ENCODE data around the gene TMPRSS2.

Gene TMPRSS2

GRCh38 chr21:41507521-41508414 lies at the start of gene TMPRSS2:
TMPRSS2 (minus strand) TSS chr21:41508158; CDS start chr21:41498133, 10,025 bp downstream.
- DNase-seq (ENCODE audit: extremely low read depth in 1 of 2, low read depth in 1 of 2) = no peak

GRCh38 chr21:41555057-41555456 lies 47.1 kb upstream of the TMPRSS2 start:
- no peak for DNase-seq (ENCODE audit: extremely low read depth in 1 of 2, low read depth in 1 of 2)

- DNase-seq (ENCODE audit: extremely low read depth in 1 of 2, low read depth in 1 of 2) = no peak
These were observed 44.3 kb upstream of the TMPRSS2 start for GRCh38 chr21:41552254-41552653.

GRCh38 chr21:41548781-41549180 lies 40.8 kb upstream of the TMPRSS2 start:
- DNase-seq (ENCODE audit: extremely low read depth in 1 of 2, low read depth in 1 of 2) = no peak

- no peak for DNase-seq (ENCODE audit: extremely low read depth in 1 of 2, low read depth in 1 of 2)
These were observed 39.2 kb upstream of the TMPRSS2 start for GRCh38 chr21:41547111-41547510.

GRCh38 chr21:41545500-41546359 lies 37.8 kb upstream of the TMPRSS2 start:
- no peak for DNase-seq (ENCODE audit: extremely low read depth in 1 of 2, low read depth in 1 of 2)

- DNase-seq (ENCODE audit: extremely low read depth in 1 of 2, low read depth in 1 of 2) = no peak
These were observed 34.8 kb upstream of the TMPRSS2 start for GRCh38 chr21:41542727-41543126.

- DNase-seq (ENCODE audit: extremely low read depth in 1 of 2, low read depth in 1 of 2) = no peak
These were observed 29.4 kb upstream of the TMPRSS2 start for GRCh38 chr21:41537356-41537755.

GRCh38 chr21:41536827-41537103 lies 28.8 kb upstream of the TMPRSS2 start:
- DNase-seq (ENCODE audit: extremely low read depth in 1 of 2, low read depth in 1 of 2) = no peak

- no peak for DNase-seq (ENCODE audit: extremely low read depth in 1 of 2, low read depth in 1 of 2)
These were observed 28.3 kb upstream of the TMPRSS2 start for GRCh38 chr21:41536076-41536826.

- DNase-seq (ENCODE audit: extremely low read depth in 1 of 2, low read depth in 1 of 2) = no peak
These were observed 22.4 kb upstream of the TMPRSS2 start for GRCh38 chr21:41530366-41530765.

GRCh38 chr21:41529769-41530168 lies 21.8 kb upstream of the TMPRSS2 start:
- no peak for DNase-seq (ENCODE audit: extremely low read depth in 1 of 2, low read depth in 1 of 2)

GRCh38 chr21:41526478-41527087 lies 18.6 kb upstream of the TMPRSS2 start:
- DNase-seq (ENCODE audit: extremely low read depth in 1 of 2, low read depth in 1 of 2) = no peak

- DNase-seq (ENCODE audit: extremely low read depth in 1 of 2, low read depth in 1 of 2) = no peak
These were observed 15.2 kb upstream of the TMPRSS2 start for GRCh38 chr21:41523175-41523574.

GRCh38 chr21:41521489-41522027 lies 13.6 kb upstream of the TMPRSS2 start:
- DNase-seq (ENCODE audit: extremely low read depth in 1 of 2, low read depth in 1 of 2) = no peak

- no peak for DNase-seq (ENCODE audit: extremely low read depth in 1 of 2, low read depth in 1 of 2)
These were observed 12.8 kb upstream of the TMPRSS2 start for GRCh38 chr21:41520560-41521442.

GRCh38 chr21:41519806-41520559 lies 12.0 kb upstream of the TMPRSS2 start:
- DNase-seq (ENCODE audit: extremely low read depth in 1 of 2, low read depth in 1 of 2) = no peak

- DNase-seq (ENCODE audit: extremely low read depth in 1 of 2, low read depth in 1 of 2) = no peak
These were observed 10.8 kb upstream of the TMPRSS2 start for GRCh38 chr21:41518757-41519156.

- DNase-seq (ENCODE audit: extremely low read depth in 1 of 2, low read depth in 1 of 2) = no peak
These were observed 3.9 kb upstream of the TMPRSS2 start for GRCh38 chr21:41511858-41512257.
